Progenitor cell of endocrine pancreas (in vitro differentiated cells): Measurements from ENCODE around the gene TNFSF12. TPM values are rescaled to one million over a fixed set of nuclear protein-coding genes. Genes with fewer than 3 reads are reported as not detected.

ENCODE experiments used
- DNase-seq: peaks from one replicate; pipeline ENCODE4 v3.0.0; 2021; ENCODE audit warnings: low spot score; ENCODE audit not compliant: unreplicated experiment
- H3K27ac Mint-ChIP-seq: 2 replicates; pipeline ENCODE4 v1.8.0; 2021; ENCODE audit warnings: mild to moderate bottlenecking, moderate library complexity, mixed read lengths
- H3K27me3 Mint-ChIP-seq: 2 replicates; pipeline ENCODE4 v1.8.0; 2021; ENCODE audit warnings: mixed read lengths
- H3K36me3 Mint-ChIP-seq: 2 replicates; pipeline ENCODE4 v1.8.0; 2022; ENCODE audit warnings: mixed read lengths; ENCODE audit not compliant: insufficient read depth
- H3K4me1 Mint-ChIP-seq: 2 replicates; pipeline ENCODE4 v1.8.0; 2021; ENCODE audit warnings: low read depth, mixed read lengths
- H3K4me3 Mint-ChIP-seq: 2 replicates; pipeline ENCODE4 v1.8.0; 2021; ENCODE audit warnings: low read depth, mild to moderate bottlenecking, moderate library complexity, mixed read lengths
- H3K9me3 Mint-ChIP-seq: 2 replicates; pipeline ENCODE4 v1.8.0; 2021; ENCODE audit warnings: low read depth, mixed read lengths
- total RNA-seq: library from RNA; stranded (reverse); gene quantifications from 2 replicates; pipeline ENCODE4 v1.2.1, GENCODE V29; 2021
- TF ChIP-seq, protein P1 (sequence below): fragments of 200-600 bp; sonication (generic); IDR thresholded peaks from one replicate; pipeline ENCODE4 v1.5.0; 2021; ENCODE audit warnings: antibody characterized with exemption, mild to moderate bottlenecking; ENCODE audit not compliant: unreplicated experiment

TNFSF12 gene
- total RNA-seq, 1 donor from 2014 or later = 9.4 TPM

DNA sequence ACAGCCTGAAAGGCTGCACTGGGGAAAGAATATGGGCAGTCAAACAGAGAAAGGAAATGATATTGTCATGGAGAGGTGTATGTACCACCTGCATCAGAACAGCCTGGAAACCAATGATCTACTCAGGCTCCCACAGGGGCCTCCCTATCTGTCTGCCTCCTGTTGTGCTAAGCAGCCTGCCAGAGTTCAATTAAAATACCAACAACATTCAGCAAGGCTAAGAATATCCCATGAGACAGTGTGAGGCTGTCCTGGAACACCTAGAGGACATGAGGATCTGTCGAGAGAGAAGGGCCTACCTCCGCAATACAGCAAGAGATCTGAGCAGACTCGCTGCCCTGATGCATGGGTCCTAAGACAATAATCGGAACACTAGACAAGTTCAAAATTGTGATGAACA lies 57.4 kb downstream of the TNFSF12 start:
- TF ChIP-seq, protein P1, sequence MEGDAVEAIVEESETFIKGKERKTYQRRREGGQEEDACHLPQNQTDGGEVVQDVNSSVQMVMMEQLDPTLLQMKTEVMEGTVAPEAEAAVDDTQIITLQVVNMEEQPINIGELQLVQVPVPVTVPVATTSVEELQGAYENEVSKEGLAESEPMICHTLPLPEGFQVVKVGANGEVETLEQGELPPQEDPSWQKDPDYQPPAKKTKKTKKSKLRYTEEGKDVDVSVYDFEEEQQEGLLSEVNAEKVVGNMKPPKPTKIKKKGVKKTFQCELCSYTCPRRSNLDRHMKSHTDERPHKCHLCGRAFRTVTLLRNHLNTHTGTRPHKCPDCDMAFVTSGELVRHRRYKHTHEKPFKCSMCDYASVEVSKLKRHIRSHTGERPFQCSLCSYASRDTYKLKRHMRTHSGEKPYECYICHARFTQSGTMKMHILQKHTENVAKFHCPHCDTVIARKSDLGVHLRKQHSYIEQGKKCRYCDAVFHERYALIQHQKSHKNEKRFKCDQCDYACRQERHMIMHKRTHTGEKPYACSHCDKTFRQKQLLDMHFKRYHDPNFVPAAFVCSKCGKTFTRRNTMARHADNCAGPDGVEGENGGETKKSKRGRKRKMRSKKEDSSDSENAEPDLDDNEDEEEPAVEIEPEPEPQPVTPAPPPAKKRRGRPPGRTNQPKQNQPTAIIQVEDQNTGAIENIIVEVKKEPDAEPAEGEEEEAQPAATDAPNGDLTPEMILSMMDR = no peak
- DNase-seq = no peak
- Mint-ChIP-seq H3K27ac (no peak overlapping the region), H3K4me1 (peaks cover 3% of the 10 kb centered on the region), H3K4me3 (no peak overlapping the region), H3K9me3 (no peaks in the 10 kb centered on the region), H3K27me3 (no peaks in the 10 kb centered on the region), H3K36me3 (peaks cover 22% of the 10 kb centered on the region)

Other genes with a start within 250 kb of the TNFSF12 start
- gene EIF5A, start 241.4 kb upstream of the TNFSF12 start, total RNA-seq = 323 and 338 TPM in 2 replicates
- 77.1 and 81.1 TPM in 2 replicates for gene GPS2, start 233.7 kb upstream of the TNFSF12 start, total RNA-seq
- 75.2 TPM in 2 replicates for gene NEURL4, start 219.7 kb upstream of the TNFSF12 start, total RNA-seq
- gene ACAP1, start 212.5 kb upstream of the TNFSF12 start, total RNA-seq = 1.0 TPM in 1 of 2 replicates, not detected in the other
- gene KCTD11, start 196.9 kb upstream of the TNFSF12 start, total RNA-seq = 11.3 and 12.4 TPM in 2 replicates
- gene TMEM95, start 193.9 kb upstream of the TNFSF12 start, total RNA-seq = not detected in 2 replicates
- 9.1 and 13.4 TPM in 2 replicates for gene TNK1, start 168.0 kb upstream of the TNFSF12 start, total RNA-seq
- gene PLSCR3, start 154.5 kb upstream of the TNFSF12 start, total RNA-seq = 35.5 and 37.9 TPM in 2 replicates
- 89.2 and 102 TPM in 2 replicates for gene TMEM256, start 145.0 kb upstream of the TNFSF12 start, total RNA-seq
- gene NLGN2, start 141.2 kb upstream of the TNFSF12 start, total RNA-seq = 30.3 and 34.4 TPM in 2 replicates
- not detected in 2 replicates for gene SPEM1, start 128.7 kb upstream of the TNFSF12 start, total RNA-seq
- not detected in 2 replicates for gene SPEM2, start 123.4 kb upstream of the TNFSF12 start, total RNA-seq
- gene SPEM3, start 120.2 kb upstream of the TNFSF12 start, total RNA-seq = not detected in 2 replicates
- 8.1 and 10.0 TPM in 2 replicates for gene TMEM102, start 113.6 kb upstream of the TNFSF12 start, total RNA-seq
- gene FGF11, start 109.5 kb upstream of the TNFSF12 start, total RNA-seq = 4.5 and 5.1 TPM in 2 replicates
- 17.2 and 19.1 TPM in 2 replicates for gene CHRNB1, start 104.0 kb upstream of the TNFSF12 start, total RNA-seq
- 26.8 and 28.4 TPM in 2 replicates for gene ZBTB4, start 69.4 kb upstream of the TNFSF12 start, total RNA-seq
- not detected in 2 replicates for gene SLC35G6, start 67.6 kb upstream of the TNFSF12 start, total RNA-seq
- 195 and 210 TPM in 2 replicates for gene POLR2A, start 64.7 kb upstream of the TNFSF12 start, total RNA-seq
- gene TNFSF13, start 9.7 kb downstream of the TNFSF12 start, total RNA-seq = 4.1 and 4.7 TPM in 2 replicates
- 58.2 and 62.5 TPM in 2 replicates for gene SENP3, start 12.9 kb downstream of the TNFSF12 start, total RNA-seq
- gene CD68, start 30.6 kb downstream of the TNFSF12 start, total RNA-seq = not detected in 2 replicates
- gene MPDU1, start 34.8 kb downstream of the TNFSF12 start, total RNA-seq = 71.4 and 71.9 TPM in 2 replicates
- gene SOX15, start 41.0 kb downstream of the TNFSF12 start, total RNA-seq = 0.93 and 1.0 TPM in 2 replicates
- gene FXR2, start 65.8 kb downstream of the TNFSF12 start, total RNA-seq = 53.6 and 61.4 TPM in 2 replicates
- gene SAT2, start 78.8 kb downstream of the TNFSF12 start, total RNA-seq = 108 and 120 TPM in 2 replicates
- gene SHBG, start 81.1 kb downstream of the TNFSF12 start, total RNA-seq = 5.1 and 5.9 TPM in 2 replicates
- gene ATP1B2, start 101.9 kb downstream of the TNFSF12 start, total RNA-seq = 1.5 and 2.1 TPM in 2 replicates
- gene TP53, start 138.4 kb downstream of the TNFSF12 start, total RNA-seq = 106 and 121 TPM in 2 replicates
- 26.4 and 28.0 TPM in 2 replicates for gene WRAP53, start 139.4 kb downstream of the TNFSF12 start, total RNA-seq
- gene EFNB3, start 156.1 kb downstream of the TNFSF12 start, total RNA-seq = 32.3 and 34.5 TPM in 2 replicates
- gene DNAH2, start 168.7 kb downstream of the TNFSF12 start, total RNA-seq = 0.22 and 0.29 TPM in 2 replicates